Left hindlimb (tissue), 1 donor: ENCODE results near the gene CHRNA3.

Experiments
- DNase-seq: peaks from one replicate; pipeline ENCODE4 v3.0.0-alpha.2; 2018

Gene CHRNA3

GRCh38 chr15:78620527-78621421 lies at the start of gene CHRNA3:
CHRNA3 (minus strand) TSS chr15:78620996; CDS start chr15:78620794, 202 bp downstream.
- no peak for DNase-seq

GRCh38 chr15:78668987-78669386 lies 48.2 kb upstream of the CHRNA3 start:
- DNase-seq, result no peak

GRCh38 chr15:78667578-78668236 lies 46.9 kb upstream of the CHRNA3 start:
- no peak for DNase-seq

- DNase-seq, result no peak
These were observed 45.2 kb upstream of the CHRNA3 start for GRCh38 chr15:78666010-78666409.

- DNase-seq, result no peak
These were observed 42.9 kb upstream of the CHRNA3 start for GRCh38 chr15:78663703-78664102.

- no peak for DNase-seq
These were observed 41.2 kb upstream of the CHRNA3 start for GRCh38 chr15:78662028-78662427.

- DNase-seq, result no peak
These were observed 40.2 kb upstream of the CHRNA3 start for GRCh38 chr15:78661001-78661400.

- no peak for DNase-seq
These were observed 39.8 kb upstream of the CHRNA3 start for GRCh38 chr15:78660584-78660983.

- no peak for DNase-seq
These were observed 38.0 kb upstream of the CHRNA3 start for GRCh38 chr15:78658823-78659222.

- DNase-seq, result no peak
These were observed 33.5 kb upstream of the CHRNA3 start for GRCh38 chr15:78654272-78654671.

GRCh38 chr15:78651930-78652615 lies 31.3 kb upstream of the CHRNA3 start:
- DNase-seq, result no peak

- no peak for DNase-seq
These were observed 30.2 kb upstream of the CHRNA3 start for GRCh38 chr15:78651007-78651406.

- DNase-seq, result no peak
These were observed 29.2 kb upstream of the CHRNA3 start for GRCh38 chr15:78650022-78650421.

GRCh38 chr15:78645009-78645408 lies 24.2 kb upstream of the CHRNA3 start:
- no peak for DNase-seq

GRCh38 chr15:78642331-78642730 lies 21.5 kb upstream of the CHRNA3 start:
- no peak for DNase-seq

GRCh38 chr15:78641749-78642275 lies 21.0 kb upstream of the CHRNA3 start:
- DNase-seq, result no peak

- peak; percentile 71 for DNase-seq
These were observed 20.4 kb upstream of the CHRNA3 start, which contains the start of gene CHRNB4 for GRCh38 chr15:78641102-78641748. CHRNB4 (minus strand) TSS chr15:78641210; CDS start chr15:78641133, 77 bp downstream.

GRCh38 chr15:78640527-78641101 lies 19.8 kb upstream of the CHRNA3 start:
- no peak for DNase-seq

GRCh38 chr15:78638658-78639314 lies 18.0 kb upstream of the CHRNA3 start:
- peak; percentile 56 for DNase-seq

GRCh38 chr15:78637776-78638435 lies 17.1 kb upstream of the CHRNA3 start:
- DNase-seq, result no peak

- DNase-seq, result no peak
These were observed 15.6 kb upstream of the CHRNA3 start for GRCh38 chr15:78636378-78636859.
